ENCODE results near the gene LRP6.
"Not testable (repeated sequence)": the region's sequence is repeated elsewhere in the genome, so short reads cannot be mapped to it uniquely, and the experiment has no call there.

Gene LRP6

DNA sequence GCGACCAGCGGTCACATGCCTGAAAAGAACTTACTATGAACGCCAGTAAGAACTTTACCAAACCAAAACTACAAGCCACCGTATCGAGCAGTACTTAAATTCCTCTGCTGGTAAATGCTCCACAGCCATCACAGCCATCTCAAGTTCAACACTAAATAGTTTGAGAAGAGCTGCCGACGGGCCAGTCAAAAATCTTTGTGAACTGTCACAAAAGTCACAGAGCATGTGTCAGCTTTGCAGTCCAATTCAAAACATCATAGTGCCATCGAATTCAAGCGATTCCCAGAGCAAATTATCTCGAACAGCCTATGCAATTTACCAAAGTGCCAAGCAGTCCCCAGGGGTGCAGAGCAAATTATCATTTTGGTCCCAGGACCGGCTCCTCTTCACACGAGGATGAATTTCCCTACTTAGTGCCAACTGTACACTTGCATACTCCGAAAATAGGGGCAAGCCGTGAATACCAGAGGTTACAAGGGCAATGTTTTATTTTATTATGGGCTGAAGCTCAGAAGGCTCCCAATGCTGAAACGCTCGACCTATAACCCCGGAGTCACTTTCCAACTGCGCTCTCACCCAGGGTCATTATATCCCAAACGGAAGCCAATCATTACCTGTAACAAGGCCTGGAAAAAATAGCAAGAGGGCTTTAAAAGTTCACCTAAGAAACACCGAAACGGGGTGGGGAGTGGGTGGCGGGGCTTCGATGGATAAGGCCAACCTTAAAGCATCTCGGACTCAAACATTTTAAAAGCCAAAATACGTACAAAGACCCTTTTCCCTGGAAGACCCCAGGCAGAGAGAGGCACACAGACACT, 1.1 kb downstream of the LRP6 start:
- DNase-seq (ENCODE audit: low read depth, low spot score), result no peak

DNA sequence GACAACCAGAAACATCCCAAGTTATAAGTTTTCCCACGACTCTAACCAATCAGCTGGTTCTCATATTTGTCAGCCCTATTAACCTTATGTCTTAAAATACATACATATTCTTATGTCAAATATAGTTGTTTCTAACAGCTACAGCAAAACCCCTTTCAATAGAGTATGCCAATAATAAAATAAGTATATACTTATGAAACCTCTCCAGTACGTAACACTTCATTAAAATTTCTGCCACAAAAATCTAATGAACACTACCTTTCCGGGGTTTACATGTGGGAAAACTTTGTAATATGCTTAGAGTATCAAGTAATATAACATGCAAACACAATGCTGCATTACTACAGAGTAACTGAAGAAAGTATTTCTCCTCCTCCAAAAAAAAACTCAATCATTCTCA, 1.8 kb downstream of the LRP6 start:
- DNase-seq (ENCODE audit: low read depth, low spot score), result no peak

DNA sequence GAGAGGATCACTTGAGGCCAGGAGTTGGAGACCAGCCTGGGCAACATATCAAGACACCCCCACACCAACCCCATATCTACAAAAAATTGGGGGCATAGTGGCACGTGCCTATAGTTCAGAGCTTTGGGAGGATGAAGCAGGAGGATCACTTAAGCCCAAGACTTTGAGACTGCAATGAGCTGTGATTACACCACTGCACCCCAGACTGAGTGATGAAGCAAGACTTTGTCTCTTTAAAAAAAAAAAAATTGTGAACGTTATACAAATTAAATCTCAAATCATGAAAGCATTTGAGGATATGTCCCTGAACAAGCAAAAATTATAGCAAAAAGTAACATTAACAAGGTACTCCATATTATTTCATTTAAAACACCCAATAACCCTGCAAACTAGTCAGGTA, 2.9 kb downstream of the LRP6 start:
- DNase-seq (ENCODE audit: low read depth, low spot score), result no peak

DNA sequence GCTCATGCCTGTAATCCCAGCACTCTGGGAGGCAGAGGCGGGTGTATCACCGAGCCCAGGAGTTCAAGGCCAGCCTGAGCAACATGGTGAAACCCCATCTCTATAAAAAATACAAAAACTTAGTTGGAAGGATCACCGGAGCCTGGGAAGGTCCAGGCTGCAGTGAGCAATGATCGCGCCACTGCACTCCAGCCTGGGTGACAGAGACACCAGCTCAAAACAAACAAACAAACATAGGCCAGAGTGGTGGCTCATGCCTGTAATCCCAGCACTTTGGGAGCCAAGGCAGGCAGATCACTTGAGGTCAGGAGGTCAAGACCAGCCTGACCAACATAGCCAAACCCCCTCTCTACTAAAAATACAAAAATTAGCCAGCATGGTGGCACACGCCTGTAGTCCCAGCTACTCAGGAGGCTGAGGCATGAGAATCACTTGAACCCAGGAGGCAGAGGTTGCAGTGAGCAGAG, 10.5 kb downstream of the LRP6 start:
- DNase-seq (ENCODE audit: low read depth, low spot score), result not testable (repeated sequence)

DNA sequence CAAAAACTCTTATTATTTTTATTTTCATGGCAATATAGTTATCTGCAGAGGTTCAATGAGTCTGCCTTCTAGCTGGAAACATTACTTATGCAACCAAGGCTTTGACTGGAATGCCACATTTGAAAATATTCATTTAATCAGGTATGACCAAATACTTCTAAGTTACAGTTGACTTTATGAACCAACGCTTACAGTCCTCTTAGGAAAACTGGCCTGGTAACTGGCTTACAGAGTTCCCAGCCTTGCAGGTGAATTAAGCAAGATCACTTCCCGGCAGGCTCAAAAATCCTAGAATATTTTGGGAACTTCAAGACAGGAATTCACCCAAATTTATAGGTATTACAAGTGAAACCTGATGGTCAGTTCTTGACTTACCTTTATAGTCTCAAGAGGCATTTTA, 12.3 kb downstream of the LRP6 start:
- no peak for DNase-seq (ENCODE audit: low read depth, low spot score)

DNA sequence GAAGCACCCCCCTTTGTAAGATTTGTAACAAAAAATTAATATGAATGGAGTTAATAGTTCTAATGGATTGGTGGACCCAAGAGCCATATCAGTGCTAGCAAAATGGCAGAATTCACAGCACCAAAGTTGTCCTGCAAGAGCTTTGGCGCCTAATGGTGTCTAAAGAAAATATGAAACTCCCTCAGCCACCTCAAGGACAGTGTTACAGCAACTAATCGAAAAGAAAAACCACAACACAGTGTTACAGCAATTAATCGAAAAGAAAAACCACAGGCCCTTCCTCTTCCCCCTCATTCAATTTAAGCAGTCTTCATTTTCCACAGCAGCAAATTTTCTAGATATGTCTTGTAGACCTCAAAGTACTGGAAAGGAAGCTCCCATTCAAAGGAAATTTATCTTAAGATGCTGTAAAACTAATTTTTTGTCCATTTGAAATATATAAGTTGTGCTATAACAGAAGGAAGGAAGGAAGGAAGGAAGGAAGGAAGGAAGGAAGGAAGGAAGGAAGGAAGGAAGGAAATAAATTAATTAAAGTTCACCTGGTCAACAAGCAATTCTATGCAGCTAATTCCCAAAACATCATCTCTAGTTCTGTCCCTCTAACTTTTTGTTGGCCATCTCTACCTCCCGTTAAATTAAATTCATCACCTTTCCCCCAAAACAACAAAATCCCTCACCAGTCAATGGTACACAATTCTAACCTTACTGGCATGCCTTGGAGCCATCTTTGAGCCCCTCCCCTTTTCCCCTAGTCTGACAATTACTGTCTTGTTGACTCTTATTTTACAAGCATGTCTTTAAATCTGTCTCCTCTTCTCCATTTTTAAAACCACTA, 17.4 kb downstream of the LRP6 start:
- DNase-seq (ENCODE audit: low read depth, low spot score), result no peak

DNA sequence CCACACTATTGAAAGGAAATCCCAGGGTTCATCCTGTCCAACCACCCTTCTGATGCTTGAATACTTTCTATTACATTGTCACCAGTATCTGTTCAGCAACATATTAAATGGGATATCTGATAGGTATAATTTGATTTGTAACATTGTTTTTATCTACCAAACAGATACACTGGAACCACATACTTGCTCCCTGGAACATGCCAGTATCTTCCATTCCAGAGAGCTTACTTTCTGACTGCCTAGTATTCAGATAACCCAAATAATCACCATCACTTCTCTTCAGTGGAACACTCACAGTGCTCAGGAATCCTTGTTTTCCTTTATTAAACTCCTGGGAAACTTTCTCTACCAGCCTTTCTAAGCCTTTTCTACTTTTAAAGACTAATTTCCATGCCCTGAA, 19.3 kb downstream of the LRP6 start:
- no peak for DNase-seq (ENCODE audit: low read depth, low spot score)

DNA sequence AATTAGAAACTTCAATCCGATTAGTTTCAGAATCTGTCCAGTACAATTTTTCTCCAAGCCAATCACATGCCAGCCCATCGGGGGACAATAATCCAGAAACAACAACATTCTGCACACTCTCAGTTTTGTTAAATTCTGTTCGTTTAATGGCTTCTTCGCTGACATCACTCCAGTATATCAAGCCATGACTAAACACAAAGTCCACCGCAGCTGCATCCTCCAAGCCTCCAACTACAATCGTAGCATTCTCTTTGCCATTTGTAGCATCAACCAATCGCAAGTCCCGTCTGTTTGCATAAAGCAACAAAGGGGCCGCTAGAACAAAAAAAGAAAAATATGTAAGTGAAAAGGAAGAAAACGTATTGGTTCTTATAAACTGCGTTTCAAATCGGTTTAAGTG, 22.5 kb downstream of the LRP6 start:
- DNase-seq (ENCODE audit: low read depth, low spot score), result no peak

DNA sequence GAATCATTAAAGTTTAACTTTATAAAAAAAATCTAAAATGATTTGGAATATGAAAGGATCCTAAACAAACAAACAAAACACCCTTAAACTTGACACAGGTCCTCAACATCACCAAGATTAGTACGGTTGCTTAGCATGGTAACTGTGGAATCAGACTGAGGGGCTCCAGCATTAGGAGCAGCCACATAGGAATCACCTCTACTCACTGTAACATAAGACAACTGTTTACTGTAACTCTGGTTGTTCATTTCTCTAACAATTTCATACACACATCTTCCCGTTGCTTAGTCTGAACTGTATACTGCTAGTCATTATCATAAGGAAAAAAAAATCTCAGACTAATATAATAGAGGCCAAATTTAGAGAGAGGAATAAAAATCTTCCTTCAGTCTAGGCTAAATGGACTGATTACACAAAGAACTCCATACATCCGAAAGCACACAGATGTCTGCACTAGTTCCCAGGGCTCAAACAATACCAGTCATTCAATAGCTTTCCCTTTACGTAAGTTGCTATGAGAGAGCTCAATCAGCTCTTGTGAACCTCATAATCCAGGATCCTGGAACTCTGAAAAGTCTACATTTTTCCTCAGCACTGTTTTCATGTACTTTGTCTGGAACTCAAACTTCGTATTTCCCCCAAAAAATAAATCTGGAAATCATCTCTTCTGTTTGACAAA, 26.0 kb downstream of the LRP6 start:
- DNase-seq (ENCODE audit: low read depth, low spot score), result no peak

DNA sequence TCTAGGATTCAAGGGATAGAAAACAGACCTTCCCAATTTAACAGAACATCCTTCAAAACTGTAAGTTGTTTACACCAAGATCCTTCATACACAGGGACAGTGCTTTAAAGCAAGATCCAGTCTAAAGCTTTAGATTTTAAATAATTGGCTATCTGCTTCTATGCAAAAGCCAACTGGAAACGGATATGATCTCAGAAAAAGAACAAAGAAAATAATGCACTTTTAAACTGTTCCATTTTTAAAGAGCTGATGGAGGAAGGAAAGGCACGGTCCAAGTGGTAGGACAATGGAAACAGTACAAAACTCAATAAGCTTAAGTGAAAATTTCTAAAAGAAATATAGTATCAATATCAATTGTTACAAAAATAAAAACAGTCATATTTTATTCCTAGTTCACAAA, 27.7 kb downstream of the LRP6 start:
- no peak for DNase-seq (ENCODE audit: low read depth, low spot score)

DNA sequence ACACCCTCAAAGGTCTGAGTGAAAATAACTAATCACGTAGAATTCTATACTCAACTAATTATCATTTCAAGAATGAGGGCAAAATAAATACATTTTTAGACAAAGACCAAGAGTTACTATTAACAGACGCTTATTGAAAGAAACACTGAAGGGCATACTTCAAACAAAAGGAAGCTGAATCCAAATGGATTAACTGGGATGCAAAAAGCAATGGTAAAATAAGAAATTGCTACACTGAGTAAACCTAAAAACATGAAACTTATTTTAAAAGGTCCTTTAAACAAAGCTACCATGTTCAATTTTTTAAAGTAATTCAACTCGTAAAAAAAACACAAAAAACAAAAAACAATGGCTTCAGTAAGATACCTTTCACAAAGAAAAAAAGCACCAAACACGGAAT, 28.2 kb downstream of the LRP6 start:
- no peak for DNase-seq (ENCODE audit: low read depth, low spot score)

DNA sequence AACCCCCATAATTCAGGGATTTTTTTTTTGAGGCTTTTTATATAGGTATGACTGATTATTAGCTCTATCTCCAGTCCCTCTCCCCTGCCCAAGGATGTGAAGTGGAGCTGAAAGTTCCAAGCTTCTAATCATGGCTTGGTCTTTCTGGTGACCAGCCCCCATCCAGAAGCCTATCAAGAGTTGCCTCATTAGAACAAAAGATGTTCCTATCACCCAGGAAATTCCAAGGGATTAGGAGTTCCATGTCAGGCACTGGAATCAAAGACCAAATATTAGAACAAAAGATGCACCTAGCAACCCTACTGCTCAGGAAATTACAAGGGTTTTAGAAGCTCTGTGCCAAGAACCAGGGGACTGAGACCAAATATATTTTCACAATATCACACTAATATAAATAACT, 29.9 kb downstream of the LRP6 start:
- DNase-seq (ENCODE audit: low read depth, low spot score), result no peak

DNA sequence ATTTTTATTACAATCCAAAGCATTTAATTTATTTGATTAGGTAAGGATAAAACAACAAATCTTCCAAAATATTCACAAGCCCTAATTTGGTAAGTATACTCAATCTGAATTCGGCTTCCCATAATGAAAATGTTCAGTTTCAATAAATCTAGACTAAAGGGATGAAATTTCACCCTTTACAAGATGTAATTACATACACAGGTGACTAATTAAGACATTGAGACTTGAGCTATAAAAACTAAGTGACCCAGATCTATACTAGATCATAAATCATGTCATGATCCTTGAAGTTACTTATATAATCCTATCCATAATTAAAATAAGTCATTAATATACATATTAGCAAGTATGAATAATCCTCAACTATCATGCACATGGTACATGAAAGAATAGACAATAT, 36.6 kb downstream of the LRP6 start:
- DNase-seq (ENCODE audit: low read depth, low spot score), result no peak

DNA sequence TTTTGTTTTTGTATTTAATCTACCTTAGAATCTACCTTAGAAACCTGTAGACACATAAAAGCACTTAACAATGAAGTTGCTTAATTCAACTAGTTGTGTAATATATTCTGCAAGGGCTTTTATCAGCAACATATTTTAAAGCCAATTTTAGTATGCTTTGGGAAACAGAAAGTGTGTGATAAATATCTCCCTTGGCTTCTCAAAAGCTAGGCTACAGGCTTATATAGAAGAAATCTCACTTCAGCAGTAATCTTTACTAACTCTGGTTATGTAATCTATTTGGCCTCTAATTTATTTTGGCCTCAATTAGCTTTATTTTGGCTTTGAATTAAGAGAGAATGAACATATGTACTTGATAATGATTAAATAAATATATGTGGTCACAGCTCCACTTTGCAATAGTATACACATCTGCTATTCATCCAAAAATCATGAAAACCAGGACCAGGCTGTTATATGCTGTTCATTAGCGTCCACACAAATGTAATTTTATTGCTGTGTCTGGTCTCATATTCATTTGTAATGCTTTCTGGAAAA, 37.2 kb downstream of the LRP6 start:
- DNase-seq (ENCODE audit: low read depth, low spot score), result no peak

DNA sequence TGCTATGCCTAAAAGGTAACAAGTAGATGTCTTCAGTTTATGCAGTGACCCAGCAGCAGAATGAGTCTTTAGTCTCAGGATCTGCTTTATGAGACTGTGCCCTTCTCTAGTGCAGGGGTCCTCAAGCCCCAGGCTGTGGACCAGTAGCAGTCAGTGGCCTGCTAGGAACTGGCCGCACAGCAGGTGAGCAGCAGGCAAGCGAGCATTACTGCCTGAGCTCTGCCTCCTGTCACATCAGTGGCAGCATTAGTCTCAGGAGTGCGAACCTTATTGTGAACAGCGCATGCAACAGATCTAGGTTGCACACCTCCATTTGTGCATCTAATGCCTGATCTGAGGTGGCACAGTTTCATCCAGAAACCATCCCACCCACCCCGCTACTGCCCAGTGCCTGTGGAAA, 38.4 kb downstream of the LRP6 start:
- no peak for DNase-seq (ENCODE audit: low read depth, low spot score)

DNA sequence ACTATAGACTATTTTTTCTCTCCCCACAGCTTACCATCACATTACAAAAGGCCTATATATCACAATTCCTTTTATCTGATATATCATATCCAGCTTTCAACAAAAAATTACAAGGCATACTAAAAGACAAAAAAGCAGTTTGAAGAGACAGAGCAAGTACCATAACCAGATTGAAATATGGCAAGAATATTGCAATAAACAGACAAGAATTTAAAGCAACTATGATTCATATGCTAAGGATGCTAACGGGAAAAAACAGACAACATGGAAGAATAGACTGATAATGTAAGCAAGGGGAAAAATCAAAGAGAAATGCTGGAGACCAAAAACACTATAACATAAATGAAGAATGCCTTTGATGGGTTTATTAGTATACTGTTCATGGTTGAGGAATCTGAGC, 40.7 kb downstream of the LRP6 start:
- DNase-seq (ENCODE audit: low read depth, low spot score), result no peak

DNA sequence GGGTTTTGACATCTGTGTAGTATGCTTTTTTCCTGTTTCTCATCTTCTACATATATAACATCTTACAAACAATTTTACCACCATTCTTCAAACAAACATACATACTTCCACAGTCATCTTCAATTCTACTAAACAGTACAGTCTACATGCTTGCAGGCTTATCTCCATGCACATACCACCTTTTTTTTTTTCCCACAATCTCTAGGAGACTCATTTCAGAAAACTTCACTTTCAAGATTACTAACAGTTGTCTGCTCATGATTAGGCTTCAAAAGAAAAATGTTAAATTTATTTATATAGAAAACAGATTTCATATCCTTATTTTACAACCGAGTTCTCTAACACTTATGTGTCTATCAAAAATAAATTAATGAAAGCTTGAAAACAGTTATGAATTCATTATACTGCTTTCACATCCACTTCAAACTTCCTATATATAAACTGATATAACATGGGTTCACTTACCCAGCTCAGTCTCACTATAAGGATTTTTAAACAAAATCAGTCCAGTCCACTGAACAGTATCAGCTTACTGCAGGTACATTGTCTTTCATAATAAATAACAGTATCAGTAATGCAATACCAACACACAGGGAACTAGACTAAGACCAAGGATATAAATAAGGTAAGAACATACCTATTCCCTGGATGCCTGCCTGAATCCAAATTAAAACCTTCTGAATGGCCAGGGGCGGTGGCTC, 42.5 kb downstream of the LRP6 start:
- no peak for DNase-seq (ENCODE audit: low read depth, low spot score)

DNA sequence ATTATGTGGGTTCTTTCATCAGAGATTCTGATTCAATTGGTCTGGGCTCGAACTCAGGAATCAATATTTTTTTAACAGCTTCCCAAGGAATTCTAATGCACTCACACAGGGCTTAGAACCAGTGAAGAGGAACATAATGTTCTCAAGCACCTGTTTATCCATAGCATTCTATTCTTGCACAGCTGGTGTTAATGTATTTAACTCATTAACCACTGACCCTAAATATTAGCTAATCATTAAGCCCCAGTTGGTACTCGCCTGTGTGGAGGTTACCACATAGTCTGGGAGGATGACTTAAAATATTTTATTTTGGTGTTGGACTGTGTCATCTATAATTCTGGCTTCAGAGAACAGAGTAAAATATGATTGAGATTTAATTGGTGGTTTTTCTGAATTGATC, 45.3 kb downstream of the LRP6 start:
- DNase-seq (ENCODE audit: low read depth, low spot score), result no peak

DNA sequence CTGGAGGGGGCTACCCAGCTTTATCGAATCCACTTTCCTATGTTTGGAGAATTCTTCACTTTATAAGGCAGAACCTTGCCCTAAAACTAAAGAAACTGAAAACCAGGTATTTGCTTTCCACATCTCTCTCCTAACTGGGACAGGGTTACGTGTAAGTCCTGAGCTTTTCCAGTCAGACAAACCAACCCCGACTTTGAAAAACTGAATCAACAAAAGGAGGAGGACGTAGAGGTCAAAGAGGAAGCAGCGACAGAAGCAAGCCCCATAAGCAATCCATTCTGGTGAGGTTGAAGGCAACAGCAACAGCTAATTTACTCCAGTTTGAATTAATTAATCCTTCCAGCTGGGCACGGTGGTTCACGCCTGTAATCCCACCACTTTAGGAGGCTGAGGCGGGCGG, 47.2 kb downstream of the LRP6 start:
- DNase-seq (ENCODE audit: low read depth, low spot score), result no peak

DNA sequence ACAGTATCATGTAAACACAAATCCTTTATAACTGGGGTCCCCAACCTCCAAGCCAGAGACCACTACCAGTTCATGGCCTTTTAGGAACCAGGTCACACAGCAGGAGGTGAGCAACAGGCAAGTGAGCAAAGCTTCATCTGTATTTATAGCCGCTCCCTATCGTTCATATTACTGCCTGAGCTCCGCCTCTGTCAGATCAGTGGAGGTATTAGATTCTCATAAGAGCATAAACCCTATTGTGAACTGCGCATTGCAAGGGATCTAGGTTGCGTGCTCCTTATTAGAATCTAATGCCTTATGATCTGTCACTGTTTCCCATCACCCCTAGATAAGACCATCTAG, 49.9 kb downstream of the LRP6 start:
- DNase-seq (ENCODE audit: low read depth, low spot score), result no peak

DNA sequence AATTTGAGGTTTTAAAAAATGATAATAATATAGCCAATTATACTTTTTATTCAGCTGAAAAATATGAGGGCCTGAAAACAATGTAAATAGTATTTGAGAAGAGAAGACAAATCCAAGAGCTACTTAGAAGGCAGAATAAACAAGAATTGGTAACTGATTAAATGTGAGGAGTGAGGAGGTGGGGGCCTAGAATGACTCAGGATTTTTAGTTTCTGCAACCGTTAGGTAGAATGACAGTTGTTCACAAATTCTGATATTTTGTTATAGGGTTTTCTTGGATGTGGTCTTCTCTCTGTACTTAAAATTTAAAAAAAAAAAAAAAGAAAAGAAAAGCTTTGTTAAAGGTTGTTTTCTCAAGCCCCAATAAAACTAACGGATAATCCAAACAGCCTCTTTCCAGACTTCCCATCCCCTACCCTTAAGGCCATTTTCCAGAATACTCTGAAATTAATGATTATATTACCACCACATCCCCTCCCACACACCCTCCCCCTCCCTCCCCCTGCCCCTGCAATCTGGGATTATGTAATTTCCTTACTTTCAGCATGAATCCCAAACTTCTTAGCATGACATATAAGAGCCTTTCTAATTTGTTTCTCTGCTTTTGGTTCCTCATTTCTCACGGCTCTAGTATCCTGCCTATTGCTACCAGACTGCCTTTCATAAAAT, 50.4 kb downstream of the LRP6 start:
- no peak for DNase-seq (ENCODE audit: low read depth, low spot score)

Data from activated CD4-positive, CD25-positive, alpha-beta regulatory T cell treated with anti-CD3 and anti-CD28 coated beads, Interleukin-2, amount 50 U/mL, for 16 hours (primary cell).